HL-60 (cell line): ENCODE measurements around the gene KIF3C.
"Not testable (repeated sequence)": the region's sequence is repeated elsewhere in the genome, so short reads cannot be mapped to it uniquely, and the experiment has no call there.

Experiments used
- DNase-seq, 2 experiments: peaks; one replicate each; pipeline ENCODE4 v3.0.0-alpha.2; 2010 to 2020; ENCODE audit warnings: low read depth in 1 of 2, low spot score in 1 of 2
- H3K27ac ChIP-seq: fragments of 250-450 bp; sonication (Bioruptor Pico); replicated peaks from 2 replicates; pipeline ENCODE4 v1.5.1; 2020; ENCODE audit warnings: mild to moderate bottlenecking, moderate library complexity
- H3K27me3 ChIP-seq: fragments of 250-450 bp; sonication (Bioruptor Pico); 2 replicates; pipeline ENCODE4 v1.5.1; 2021; ENCODE audit warnings: mild to moderate bottlenecking, moderate library complexity; ENCODE audit not compliant: insufficient read depth, poor library complexity, severe bottlenecking
- H3K4me3 ChIP-seq: replicated peaks from 2 replicates; pipeline ENCODE4 v1.5.1; 2011; ENCODE audit warnings: mild to moderate bottlenecking, control low read depth, low read length; ENCODE audit not compliant: insufficient read depth
- GABPA ChIP-seq: IDR thresholded peaks from 2 replicates; pipeline ENCODE4 v1.6.1; 2012; ENCODE audit warnings: low read depth
- POLR2AphosphoS5 ChIP-seq: IDR thresholded peaks from 2 replicates; pipeline ENCODE4 v1.6.1; 2012; ENCODE audit warnings: low read depth
- REST ChIP-seq: IDR thresholded peaks from 2 replicates; pipeline ENCODE4 v1.6.1; 2012; ENCODE audit warnings: low read depth; ENCODE audit not compliant: insufficient replicate concordance
- SPI1 ChIP-seq: IDR thresholded peaks from 2 replicates; pipeline ENCODE4 v1.6.1; 2012; ENCODE audit warnings: low read depth, mild to moderate bottlenecking, borderline replicate concordance
- long read RNA-seq: library from polyadenylated mRNA; unstranded; transcript quantifications from one replicate; pipeline ENCODE4 v2.0.0, GENCODE V29; 2020
- TF ChIP-seq, protein P1 (sequence below): IDR thresholded peaks from one replicate; pipeline ENCODE4 v1.5.1; 2011; ENCODE audit warnings: low read length, control low read depth, inconsistent platforms; ENCODE audit not compliant: insufficient read depth

The KIF3C gene
- long read RNA-seq, partial matches to known transcripts: 0 of 1 reads
- long read RNA-seq, other reads (novel, unspliced or antisense): 1 of 1 reads

DNA sequence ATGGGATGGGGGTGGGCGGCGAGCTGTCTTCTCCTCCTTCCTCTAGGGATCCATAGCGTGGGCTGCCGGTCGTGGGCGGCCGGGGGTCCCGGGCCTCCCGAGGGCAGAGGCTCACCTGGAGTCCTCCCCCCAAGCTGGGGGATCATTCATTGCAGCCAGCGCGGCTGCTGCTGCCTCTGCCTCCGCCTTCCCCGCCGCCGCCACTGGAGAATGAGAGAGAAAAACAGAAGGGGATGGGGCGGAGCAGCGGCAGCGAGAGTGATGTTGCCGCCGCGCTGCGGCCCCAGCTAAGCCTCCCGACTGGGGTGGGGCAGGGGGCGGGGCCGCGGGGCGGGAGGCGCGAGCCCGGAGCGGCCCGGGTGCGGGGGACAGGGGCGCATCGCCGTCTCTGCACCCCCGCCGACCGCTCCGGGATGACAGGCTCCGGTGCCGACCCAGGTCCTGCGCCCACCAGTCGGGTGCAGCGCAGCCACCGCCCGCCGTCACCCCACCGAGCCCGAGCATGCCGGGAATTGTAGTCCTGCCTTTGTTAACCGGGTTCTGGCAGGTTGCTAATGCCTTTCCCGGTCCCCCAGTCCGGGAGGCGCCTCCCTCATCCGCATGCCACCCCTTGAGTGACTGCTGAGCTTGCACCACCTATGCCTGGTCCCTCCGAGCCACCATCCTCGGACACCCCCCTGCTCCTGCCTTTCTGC is at the start of gene KIF3C:
Gene KIF3C (minus strand): TSS at position 225 of the 695 bp plus-strand sequence. CDS start 580 bp downstream, outside the sequence.
- H3K4me3 ChIP-seq: peak within 1 kb of the TSS; percentile 85
- peak; percentile 28 to 61 for DNase-seq
- TF ChIP-seq REST (no peak), SPI1 (no peak), GABPA (no peak), POLR2AphosphoS5 (no peak)
- TF ChIP-seq, protein P1, sequence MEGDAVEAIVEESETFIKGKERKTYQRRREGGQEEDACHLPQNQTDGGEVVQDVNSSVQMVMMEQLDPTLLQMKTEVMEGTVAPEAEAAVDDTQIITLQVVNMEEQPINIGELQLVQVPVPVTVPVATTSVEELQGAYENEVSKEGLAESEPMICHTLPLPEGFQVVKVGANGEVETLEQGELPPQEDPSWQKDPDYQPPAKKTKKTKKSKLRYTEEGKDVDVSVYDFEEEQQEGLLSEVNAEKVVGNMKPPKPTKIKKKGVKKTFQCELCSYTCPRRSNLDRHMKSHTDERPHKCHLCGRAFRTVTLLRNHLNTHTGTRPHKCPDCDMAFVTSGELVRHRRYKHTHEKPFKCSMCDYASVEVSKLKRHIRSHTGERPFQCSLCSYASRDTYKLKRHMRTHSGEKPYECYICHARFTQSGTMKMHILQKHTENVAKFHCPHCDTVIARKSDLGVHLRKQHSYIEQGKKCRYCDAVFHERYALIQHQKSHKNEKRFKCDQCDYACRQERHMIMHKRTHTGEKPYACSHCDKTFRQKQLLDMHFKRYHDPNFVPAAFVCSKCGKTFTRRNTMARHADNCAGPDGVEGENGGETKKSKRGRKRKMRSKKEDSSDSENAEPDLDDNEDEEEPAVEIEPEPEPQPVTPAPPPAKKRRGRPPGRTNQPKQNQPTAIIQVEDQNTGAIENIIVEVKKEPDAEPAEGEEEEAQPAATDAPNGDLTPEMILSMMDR: no peak
- H3K27me3 ChIP-seq: no peaks in the 10 kb centered on the region
- no peak within 1 kb of the TSS for H3K27ac ChIP-seq

- DNase-seq, H3K4me3 ChIP-seq, H3K27me3 ChIP-seq, H3K27ac ChIP-seq: not testable (repeated sequence)
These were observed 45.8 kb upstream of the KIF3C start for GRCh38 chr2:26028083-26028482.

DNA sequence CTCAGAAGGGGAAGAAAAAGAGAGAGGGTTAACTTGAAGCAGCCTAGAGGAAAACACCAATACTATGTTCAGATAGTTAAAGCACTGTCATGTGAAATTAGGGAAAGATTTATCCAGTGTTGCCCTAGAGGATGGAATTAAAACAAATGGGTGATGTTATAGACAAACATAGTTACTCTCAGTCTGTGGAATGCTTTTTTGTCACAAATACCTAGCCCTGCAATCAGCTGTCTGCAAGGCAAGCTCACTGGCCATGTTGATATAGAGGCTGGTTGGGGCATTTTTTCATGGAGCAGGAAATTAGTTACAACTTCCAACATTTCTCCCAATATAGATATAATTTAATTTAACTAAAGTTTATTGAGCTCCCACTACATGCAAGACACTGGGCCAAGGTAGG is 43.2 kb upstream of the KIF3C start:
- no peak overlapping the region for H3K4me3 ChIP-seq
- TF ChIP-seq, protein P1: no peak
- TF ChIP-seq GABPA: no peak

GRCh38 chr2:26024260-26024659 is 42.0 kb upstream of the KIF3C start:
- Histone ChIP-seq H3K27me3 (no peaks in the 10 kb centered on the region), H3K4me3 (no peak overlapping the region), H3K27ac (no peak overlapping the region)
- no peak for DNase-seq
- no peak for TF ChIP-seq POLR2AphosphoS5
- TF ChIP-seq, protein P1: no peak
- no peak for TF ChIP-seq SPI1
- TF ChIP-seq GABPA: no peak
- no peak for TF ChIP-seq REST

More for the DNA sequence above, 43.2 kb upstream of the KIF3C start:
- no peak for DNase-seq
- Histone ChIP-seq H3K27me3 (no peaks in the 10 kb centered on the region), H3K27ac (no peak overlapping the region)
